ENCODE measurements around the gene SELP. TPM values are rescaled to one million over a fixed set of nuclear protein-coding genes. Genes with fewer than 3 reads are reported as not detected.

Gene SELP
- total and polyA plus RNA-seq, 2 of the 13 experiments (the other 11 are each of a cell fraction or from before 2014, with no cell fraction given) = 0.11 TPM; not detected in 1

DNA sequence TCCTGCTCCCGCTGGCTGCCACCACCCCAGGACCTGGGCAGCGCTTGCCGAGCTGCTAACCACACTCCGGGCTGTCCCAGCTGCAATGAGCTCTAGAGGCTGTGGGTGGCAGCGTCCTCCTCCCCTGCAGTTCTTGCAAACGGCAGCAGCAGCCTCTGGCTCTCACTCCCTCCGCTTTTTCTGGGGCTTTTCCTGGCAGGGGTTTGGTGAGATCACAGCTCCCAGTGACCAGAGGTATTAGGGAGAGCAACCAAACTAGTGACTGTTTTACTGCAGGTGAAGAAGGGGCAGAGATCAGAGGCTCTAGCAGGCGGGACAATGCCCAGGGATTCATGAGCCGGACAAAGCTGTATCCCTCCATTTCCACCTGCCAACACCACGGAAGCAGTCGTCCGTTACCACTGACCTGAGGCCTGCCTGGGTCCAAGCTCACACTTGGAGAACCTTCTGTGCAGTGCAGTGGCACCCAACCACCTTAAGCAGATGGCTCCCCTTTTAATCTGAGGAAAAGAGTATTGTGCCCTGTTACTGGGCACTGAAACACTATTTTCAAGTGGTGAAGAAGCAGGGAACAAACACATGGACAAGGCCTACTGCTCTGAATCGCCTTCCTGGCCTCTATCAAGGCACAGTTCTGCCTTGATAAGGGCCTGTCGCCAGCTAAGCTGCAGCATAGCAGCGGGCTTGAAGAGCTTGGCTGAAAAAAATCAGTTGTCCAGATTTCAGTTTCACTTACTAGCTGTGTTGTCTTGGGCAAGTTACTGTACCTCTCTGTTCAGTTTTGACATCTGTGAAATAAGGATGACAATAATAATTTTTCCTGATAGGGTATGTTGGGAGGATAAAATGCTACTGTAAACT is 43.3 kb downstream of the SELP start, which contains the start of gene F5 (continued):
- TF ChIP-seq, protein P1, sequence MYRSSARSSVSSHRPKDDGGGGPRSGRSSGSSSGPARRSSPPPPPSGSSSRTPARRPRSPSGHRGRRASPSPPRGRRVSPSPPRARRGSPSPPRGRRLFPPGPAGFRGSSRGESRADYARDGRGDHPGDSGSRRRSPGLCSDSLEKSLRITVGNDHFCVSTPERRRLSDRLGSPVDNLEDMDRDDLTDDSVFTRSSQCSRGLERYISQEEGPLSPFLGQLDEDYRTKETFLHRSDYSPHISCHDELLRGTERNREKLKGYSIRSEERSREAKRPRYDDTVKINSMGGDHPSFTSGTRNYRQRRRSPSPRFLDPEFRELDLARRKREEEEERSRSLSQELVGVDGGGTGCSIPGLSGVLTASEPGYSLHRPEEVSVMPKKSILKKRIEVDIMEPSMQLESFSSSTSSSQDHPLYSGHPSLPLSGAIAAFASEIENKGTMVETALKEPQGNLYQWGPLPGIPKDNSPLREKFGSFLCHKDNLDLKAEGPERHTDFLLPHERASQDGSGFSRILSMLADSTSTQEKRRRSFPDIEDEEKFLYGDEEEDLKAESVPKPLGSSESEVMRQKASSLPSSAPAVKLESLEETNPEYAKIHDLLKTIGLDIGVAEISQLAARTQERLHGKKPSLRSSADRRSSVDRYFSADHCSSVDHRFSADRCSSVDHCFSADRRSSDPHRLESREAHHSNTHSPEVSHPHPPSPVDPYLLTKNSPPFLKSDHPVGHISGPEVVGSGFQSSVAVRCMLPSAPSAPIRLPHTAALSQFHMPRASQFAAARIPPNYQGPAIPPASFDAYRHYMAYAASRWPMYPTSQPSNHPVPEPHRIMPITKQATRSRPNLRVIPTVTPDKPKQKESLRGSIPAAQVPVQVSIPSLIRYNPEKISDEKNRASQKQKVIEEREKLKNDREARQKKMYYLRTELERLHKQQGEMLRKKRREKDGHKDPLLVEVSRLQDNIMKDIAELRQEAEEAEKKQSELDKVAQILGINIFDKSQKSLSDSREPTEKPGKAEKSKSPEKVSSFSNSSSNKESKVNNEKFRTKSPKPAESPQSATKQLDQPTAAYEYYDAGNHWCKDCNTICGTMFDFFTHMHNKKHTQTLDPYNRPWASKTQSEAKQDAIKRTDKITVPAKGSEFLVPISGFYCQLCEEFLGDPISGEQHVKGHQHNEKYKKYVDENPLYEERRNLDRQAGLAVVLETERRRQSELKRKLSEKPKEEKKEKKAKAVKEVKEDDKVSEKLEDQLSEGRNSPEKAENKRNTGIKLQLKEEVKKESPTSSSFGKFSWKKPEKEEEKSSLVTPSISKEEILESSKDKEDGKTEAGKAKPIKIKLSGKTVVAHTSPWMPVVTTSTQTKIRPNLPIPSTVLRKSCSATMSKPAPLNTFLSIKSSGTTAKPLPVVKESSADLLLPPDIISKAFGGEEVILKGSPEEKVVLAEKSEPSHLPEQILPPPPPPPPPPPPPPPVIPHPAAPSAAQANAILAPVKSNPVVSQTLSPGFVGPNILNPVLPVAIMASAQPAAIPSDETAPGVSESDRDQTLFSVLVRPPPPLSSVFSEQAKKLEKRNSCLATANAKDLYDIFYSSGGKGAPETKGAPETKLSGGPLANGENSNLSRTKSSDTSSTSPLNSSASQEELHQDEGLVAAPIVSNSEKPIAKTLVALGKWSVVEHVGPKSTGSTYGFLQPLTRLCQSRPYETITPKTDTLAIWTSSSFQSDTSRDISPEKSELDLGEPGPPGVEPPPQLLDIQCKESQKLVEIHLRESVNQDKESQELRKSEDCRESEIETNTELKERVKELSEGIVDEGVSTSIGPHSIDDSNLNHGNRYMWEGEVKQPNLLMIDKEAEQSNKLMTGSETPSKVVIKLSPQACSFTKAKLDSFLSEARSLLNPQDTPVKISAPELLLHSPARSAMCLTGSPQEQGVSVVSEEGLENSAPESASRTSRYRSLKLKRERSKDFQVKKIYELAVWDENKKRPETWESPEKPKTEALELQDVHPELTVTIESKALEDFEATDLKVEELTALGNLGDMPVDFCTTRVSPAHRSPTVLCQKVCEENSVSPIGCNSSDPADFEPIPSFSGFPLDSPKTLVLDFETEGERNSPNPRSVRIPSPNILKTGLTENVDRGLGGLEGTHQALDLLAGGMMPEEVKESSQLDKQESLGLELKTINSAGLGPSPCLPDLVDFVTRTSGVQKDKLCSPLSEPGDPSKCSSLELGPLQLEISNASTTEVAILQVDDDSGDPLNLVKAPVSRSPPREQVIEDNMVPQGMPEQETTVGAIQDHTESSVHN (CRISPR knock-in tag; IDR thresholded peaks at IDR 0.05) = no peak
- no peak for TF ChIP-seq ZNF260 (CRISPR knock-in tag; IDR thresholded peaks at IDR 0.05; ENCODE audit: borderline replicate concordance, low read depth)
- peak; percentile 83; the same call in 1 of the 2 replicates for TF ChIP-seq HOXA3 (CRISPR knock-in tag; IDR thresholded peaks at IDR 0.05)
- TF ChIP-seq CCAR2 (optimal IDR thresholded peaks at IDR 0.05; ENCODE audit: low read depth, low read length) = no peak
- TF ChIP-seq ZFY (CRISPR knock-in tag; IDR thresholded peaks at IDR 0.05) = peak; percentile 89
- peak; percentile 47; the same call in 1 of the 2 replicates for TF ChIP-seq ZNF138 (CRISPR knock-in tag; IDR thresholded peaks at IDR 0.05; ENCODE audit: low read depth)
- TF ChIP-seq, protein P2, sequence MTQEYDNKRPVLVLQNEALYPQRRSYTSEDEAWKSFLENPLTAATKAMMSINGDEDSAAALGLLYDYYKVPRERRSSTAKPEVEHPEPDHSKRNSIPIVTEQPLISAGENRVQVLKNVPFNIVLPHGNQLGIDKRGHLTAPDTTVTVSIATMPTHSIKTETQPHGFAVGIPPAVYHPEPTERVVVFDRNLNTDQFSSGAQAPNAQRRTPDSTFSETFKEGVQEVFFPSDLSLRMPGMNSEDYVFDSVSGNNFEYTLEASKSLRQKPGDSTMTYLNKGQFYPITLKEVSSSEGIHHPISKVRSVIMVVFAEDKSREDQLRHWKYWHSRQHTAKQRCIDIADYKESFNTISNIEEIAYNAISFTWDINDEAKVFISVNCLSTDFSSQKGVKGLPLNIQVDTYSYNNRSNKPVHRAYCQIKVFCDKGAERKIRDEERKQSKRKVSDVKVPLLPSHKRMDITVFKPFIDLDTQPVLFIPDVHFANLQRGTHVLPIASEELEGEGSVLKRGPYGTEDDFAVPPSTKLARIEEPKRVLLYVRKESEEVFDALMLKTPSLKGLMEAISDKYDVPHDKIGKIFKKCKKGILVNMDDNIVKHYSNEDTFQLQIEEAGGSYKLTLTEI (CRISPR knock-in tag; conservative IDR thresholded peaks at IDR 0.05) = no peak
- no peak for TF ChIP-seq ZKSCAN8 (CRISPR knock-in tag; IDR thresholded peaks at IDR 0.05; ENCODE audit: borderline replicate concordance)
- TF ChIP-seq, protein P3, sequence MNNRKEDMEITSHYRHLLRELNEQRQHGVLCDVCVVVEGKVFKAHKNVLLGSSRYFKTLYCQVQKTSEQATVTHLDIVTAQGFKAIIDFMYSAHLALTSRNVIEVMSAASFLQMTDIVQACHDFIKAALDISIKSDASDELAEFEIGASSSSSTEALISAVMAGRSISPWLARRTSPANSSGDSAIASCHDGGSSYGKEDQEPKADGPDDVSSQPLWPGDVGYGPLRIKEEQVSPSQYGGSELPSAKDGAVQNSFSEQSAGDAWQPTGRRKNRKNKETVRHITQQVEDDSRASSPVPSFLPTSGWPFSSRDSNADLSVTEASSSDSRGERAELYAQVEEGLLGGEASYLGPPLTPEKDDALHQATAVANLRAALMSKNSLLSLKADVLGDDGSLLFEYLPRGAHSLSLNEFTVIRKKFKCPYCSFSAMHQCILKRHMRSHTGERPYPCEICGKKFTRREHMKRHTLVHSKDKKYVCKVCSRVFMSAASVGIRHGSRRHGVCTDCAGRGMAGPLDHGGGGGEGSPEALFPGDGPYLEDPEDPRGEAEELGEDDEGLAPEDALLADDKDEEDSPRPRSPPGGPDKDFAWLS (CRISPR knock-in tag; IDR thresholded peaks at IDR 0.05; ENCODE audit: borderline replicate concordance) = no peak
- TF ChIP-seq, protein P4, sequence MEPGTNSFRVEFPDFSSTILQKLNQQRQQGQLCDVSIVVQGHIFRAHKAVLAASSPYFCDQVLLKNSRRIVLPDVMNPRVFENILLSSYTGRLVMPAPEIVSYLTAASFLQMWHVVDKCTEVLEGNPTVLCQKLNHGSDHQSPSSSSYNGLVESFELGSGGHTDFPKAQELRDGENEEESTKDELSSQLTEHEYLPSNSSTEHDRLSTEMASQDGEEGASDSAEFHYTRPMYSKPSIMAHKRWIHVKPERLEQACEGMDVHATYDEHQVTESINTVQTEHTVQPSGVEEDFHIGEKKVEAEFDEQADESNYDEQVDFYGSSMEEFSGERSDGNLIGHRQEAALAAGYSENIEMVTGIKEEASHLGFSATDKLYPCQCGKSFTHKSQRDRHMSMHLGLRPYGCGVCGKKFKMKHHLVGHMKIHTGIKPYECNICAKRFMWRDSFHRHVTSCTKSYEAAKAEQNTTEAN (CRISPR knock-in tag; conservative IDR thresholded peaks at IDR 0.05) = peak; percentile 58; the same call in 1 of the 2 replicates
- TF ChIP-seq KDM5B (CRISPR knock-in tag; IDR thresholded peaks at IDR 0.05; ENCODE audit: borderline replicate concordance) = peak; percentile 66; the same call in 1 of the 2 replicates
- peak; percentile 63; the same call in 1 of the 2 replicates for TF ChIP-seq ZFP37 (CRISPR knock-in tag; IDR thresholded peaks at IDR 0.05; ENCODE audit: borderline replicate concordance)
- peak; percentile 70; the same call in 1 of the 2 replicates for TF ChIP-seq ZNF605 (CRISPR knock-in tag; IDR thresholded peaks at IDR 0.05)
- no peak for TF ChIP-seq ZNF510 (CRISPR knock-in tag; IDR thresholded peaks at IDR 0.05; ENCODE audit: low read depth)

Data from HepG2 (cell line).